ENCODE data around the gene MRTFB.

- TF ChIP-seq ZNF384 (IDR thresholded peaks at IDR 0.05) (no peak), ELF4 (IDR thresholded peaks at IDR 0.05) (no peak), TARDBP (IDR thresholded peaks at IDR 0.05) (no peak), SUZ12 (IDR thresholded peaks at IDR 0.05) (no peak), SP1 (IDR thresholded peaks at IDR 0.05) (no peak), L3MBTL2 (conservative IDR thresholded peaks at IDR 0.05) (no peak), FOXM1 (IDR thresholded peaks at IDR 0.05; ENCODE audit: borderline replicate concordance) (no peak)
- TF ChIP-seq, protein P1, sequence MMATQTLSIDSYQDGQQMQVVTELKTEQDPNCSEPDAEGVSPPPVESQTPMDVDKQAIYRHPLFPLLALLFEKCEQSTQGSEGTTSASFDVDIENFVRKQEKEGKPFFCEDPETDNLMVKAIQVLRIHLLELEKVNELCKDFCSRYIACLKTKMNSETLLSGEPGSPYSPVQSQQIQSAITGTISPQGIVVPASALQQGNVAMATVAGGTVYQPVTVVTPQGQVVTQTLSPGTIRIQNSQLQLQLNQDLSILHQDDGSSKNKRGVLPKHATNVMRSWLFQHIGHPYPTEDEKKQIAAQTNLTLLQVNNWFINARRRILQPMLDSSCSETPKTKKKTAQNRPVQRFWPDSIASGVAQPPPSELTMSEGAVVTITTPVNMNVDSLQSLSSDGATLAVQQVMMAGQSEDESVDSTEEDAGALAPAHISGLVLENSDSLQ (IDR thresholded peaks at IDR 0.05), result no peak
Observed at GRCh38 chr16:14117051-14117450, 45.9 kb downstream of the MRTFB start.

Measured in HEK293T (cell line).